Activated naive CD8-positive, alpha-beta T cell treated with anti-CD3 and anti-CD28 coated beads, Interleukin-2, amount 50 U/mL, for 24 hours (primary cell): ENCODE results near the gene DUSP15.
A peak's percentile ranks its signal among the peaks of the same experiment; 100 is the strongest.

Source experiments
- ATAC-seq: fragments of 150-1000 bp; cut with Tn5 transposase; one replicate; pipeline ENCODE4 v1.10.0; 2021
- DNase-seq: peaks from one replicate; pipeline ENCODE4 v3.0.0; 2021
- H3K27ac Mint-ChIP-seq: one replicate; pipeline ENCODE4 v1.8.0; 2021; ENCODE audit warnings: mild to moderate bottlenecking, mixed read lengths
- H3K27me3 Mint-ChIP-seq: one replicate; pipeline ENCODE4 v1.8.0; 2021; ENCODE audit warnings: mixed read lengths
- H3K36me3 Mint-ChIP-seq: one replicate; pipeline ENCODE4 v1.8.0; 2021; ENCODE audit warnings: low read depth, mixed read lengths
- H3K4me1 Mint-ChIP-seq: one replicate; pipeline ENCODE4 v1.8.0; 2021; ENCODE audit warnings: mixed read lengths
- H3K4me3 Mint-ChIP-seq: one replicate; pipeline ENCODE4 v1.8.0; 2021; ENCODE audit warnings: mild to moderate bottlenecking, moderate library complexity, mixed read lengths
- H3K9me3 Mint-ChIP-seq: one replicate; pipeline ENCODE4 v1.8.0; 2021; ENCODE audit warnings: mixed read lengths

The DUSP15 gene

DNA sequence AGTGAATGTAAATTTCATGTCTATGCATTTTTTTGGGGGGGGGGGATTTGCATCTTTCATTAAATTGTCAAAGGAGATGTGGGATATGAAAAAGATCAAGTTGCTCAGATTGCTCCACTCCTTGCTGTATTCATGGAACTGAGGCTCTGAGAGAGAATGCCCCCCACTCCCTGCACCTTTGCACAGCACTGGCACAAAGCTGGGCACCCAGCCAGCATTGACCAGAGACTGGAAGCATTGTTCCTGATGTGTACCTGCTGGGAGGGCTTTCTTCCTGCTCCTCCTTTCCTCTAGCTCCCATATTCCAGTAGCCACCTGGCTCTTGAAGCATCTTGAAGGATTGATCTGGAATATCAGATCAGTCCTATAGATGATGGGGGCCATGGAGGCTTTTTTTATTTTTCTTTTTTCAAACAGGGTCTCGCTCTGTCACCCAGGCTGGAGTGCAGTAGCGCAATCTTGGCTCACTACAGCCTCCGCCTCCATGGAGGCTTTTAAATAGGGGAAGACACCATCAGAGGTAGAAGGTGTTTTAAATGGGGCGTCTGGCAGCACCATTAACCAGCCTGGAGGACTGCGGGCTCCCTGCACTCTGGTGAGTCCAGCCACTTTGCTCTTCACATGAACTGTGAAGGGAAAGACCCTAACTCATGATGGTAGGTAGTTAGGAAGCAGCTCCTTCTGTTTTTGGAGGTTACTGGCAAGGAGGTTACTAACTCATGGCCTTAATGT lies 10.9 kb downstream of the DUSP15 start:
- peaks cover 8% of the 10 kb centered on the region for H3K4me1 Mint-ChIP-seq

DNA sequence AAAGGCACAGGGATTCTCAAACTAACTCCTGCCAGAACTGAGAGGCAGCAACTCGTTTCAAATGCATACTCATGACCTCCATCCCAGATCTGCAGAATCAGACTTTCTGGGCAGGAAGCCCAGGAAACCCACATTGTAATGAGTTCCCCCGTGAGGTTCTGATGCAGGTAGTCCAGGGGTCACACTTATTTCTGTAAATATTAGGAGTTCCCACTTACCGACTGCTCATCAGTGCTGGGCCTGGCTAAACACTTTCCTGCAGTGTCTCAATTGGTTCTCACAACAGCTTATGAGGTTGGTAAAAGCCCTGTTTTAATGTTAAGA lies 11.6 kb downstream of the DUSP15 start:
- Mint-ChIP-seq H3K9me3 (no peaks in the 10 kb centered on the region), H3K27ac (no peak overlapping the region), H3K4me3 (no peak overlapping the region), H3K4me1 (peaks cover 8% of the 10 kb centered on the region), H3K27me3 (peaks cover 20% of the 10 kb centered on the region), H3K36me3 (no peaks in the 10 kb centered on the region)
- DNase-seq (no peak), ATAC-seq (no peak)

More for the DNA sequence above, 10.9 kb downstream of the DUSP15 start:
- no peak for ATAC-seq
- Mint-ChIP-seq H3K36me3 (no peaks in the 10 kb centered on the region), H3K4me3 (no peak overlapping the region), H3K9me3 (no peaks in the 10 kb centered on the region), H3K27me3 (peaks cover 20% of the 10 kb centered on the region), H3K27ac (no peak overlapping the region)
- no peak for DNase-seq

DNA sequence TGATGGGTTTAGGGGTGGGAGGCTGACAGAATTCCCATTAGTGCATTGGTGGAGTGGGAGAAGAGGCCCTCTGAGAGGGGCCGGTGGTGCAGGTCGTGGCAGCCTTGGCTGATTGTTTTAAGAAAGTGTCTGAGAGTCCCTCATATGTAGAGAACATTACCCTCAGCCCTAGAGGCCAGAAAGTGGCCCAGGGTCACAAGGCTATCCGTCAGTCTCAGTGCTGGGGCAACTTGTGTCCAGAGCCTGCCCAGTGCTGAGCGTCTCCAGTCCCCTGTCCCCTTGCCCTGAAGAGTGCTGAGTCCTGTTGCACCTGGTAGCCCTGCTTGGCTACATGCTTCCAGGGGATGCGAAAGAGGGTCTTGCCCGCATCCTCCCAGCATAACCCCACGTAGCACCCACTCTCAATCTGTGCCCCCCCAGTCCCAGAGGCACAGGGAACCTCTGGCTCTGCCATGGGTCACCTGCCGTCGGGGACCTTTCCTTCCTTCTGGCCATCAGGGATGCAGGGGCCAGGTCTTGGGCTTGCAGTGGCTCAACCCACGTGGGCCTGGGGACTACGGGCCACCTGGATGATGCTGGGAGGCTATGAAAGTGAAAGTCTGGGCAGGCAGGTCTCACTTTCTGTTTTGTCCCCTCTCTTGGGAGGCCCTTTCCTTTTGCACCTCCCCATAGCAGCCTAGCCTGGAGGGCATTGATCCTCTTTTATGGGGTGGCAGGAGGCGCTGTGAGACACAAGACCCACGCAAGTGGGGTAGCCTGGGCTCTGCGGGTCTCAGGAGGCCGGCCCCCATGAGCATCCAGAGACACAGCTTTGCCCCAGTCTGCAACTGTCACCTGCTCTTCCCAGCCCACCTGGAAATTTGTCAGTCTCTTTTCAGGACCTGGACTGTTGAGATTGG lies 12.2 kb downstream of the DUSP15 start:
- ATAC-seq (peak; percentile 22), DNase-seq (no peak)
- Mint-ChIP-seq H3K27me3 (peaks cover 20% of the 10 kb centered on the region), H3K4me3 (no peak overlapping the region), H3K36me3 (no peaks in the 10 kb centered on the region), H3K4me1 (peaks cover 8% of the 10 kb centered on the region), H3K27ac (no peak overlapping the region), H3K9me3 (no peaks in the 10 kb centered on the region)

DNA sequence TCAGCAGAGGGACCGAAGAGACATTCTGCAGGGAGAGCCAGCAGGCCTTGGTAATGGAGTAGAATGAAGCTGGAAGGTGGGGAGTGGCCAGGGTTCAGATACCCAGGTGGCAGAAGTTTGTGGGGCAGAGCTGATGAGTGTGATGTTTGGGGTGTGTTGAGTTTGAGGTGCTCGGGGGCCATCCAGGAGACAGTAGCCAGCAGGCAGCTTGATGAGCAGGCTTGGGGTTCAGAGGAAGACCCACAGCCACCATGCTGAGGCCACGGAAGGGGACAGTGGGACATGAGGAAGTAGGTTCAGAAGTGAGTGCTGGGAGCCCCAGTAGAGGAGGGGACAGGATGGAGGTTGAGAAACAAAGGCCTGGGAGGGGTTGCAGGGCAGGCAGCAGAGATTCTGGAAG lies 13.8 kb downstream of the DUSP15 start:
- Mint-ChIP-seq H3K4me1 (peaks cover 3% of the 10 kb centered on the region), H3K27ac (no peak overlapping the region), H3K36me3 (no peaks in the 10 kb centered on the region), H3K27me3 (peaks cover 19% of the 10 kb centered on the region), H3K9me3 (no peaks in the 10 kb centered on the region), H3K4me3 (no peak overlapping the region)
- no peak for DNase-seq
- no peak for ATAC-seq

DNA sequence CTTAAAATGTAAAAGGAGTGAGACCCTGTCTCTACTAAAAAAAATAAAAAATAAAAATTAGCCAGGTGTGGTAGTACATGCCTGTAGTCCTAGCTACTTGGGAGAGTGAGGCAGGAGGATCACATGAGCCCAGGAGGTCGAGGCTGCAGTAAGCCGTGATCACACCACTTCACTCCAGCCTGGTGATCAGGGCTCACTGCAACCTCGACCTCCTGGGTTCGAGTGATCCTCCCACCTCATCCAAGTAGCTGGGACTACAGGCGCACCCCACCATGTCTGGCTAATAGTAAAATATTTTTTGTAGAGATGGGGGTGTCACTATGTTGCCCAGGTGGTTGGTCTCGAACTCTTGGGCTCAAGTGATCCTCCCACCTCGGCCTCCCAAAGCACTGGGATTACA lies 16.8 kb downstream of the DUSP15 start:
- Mint-ChIP-seq H3K27ac (no peak overlapping the region), H3K27me3 (peaks cover 27% of the 10 kb centered on the region), H3K9me3 (no peaks in the 10 kb centered on the region), H3K4me3 (no peak overlapping the region), H3K4me1 (no peaks in the 10 kb centered on the region), H3K36me3 (no peaks in the 10 kb centered on the region)
- ATAC-seq (no peak), DNase-seq (no peak)

DNA sequence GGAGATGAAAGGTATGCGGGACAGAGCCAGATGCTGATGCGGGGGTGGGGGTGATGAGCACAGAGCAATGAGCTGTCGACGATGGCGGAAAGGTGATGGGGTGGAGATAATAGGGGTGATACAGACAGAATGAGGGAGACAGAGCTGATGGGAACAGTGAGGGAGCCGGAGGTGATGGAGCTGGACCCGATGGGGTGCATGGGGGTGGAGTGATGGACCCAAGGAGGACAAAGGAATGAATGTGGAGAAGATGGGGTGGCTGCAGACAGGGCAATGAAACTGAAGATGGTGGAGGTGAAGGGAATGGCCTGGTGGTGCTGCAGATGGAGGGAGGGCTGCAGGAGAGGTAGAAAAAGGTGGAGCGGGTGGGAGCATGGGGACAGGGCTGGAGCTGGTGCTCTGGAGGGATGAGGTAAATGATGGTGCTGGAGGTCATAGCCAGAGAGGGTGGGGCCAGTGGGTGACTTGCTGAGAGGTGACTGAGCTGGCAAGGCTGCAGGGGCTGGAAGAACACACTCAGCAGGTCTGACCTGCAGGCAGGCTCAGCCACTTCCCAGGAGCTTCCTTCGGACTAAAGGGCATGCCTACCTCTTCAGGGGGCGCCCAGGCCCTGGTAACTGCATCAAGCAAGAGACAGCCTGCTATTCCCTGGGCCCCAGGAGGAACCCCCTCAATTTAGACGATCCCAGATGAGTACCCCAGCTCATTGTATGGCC lies 18.9 kb downstream of the DUSP15 start:
- Mint-ChIP-seq H3K4me3 (no peak overlapping the region), H3K9me3 (no peaks in the 10 kb centered on the region), H3K27me3 (peaks cover 23% of the 10 kb centered on the region), H3K36me3 (no peaks in the 10 kb centered on the region), H3K4me1 (no peaks in the 10 kb centered on the region), H3K27ac (no peak overlapping the region)
- ATAC-seq (no peak), DNase-seq (no peak)

DNA sequence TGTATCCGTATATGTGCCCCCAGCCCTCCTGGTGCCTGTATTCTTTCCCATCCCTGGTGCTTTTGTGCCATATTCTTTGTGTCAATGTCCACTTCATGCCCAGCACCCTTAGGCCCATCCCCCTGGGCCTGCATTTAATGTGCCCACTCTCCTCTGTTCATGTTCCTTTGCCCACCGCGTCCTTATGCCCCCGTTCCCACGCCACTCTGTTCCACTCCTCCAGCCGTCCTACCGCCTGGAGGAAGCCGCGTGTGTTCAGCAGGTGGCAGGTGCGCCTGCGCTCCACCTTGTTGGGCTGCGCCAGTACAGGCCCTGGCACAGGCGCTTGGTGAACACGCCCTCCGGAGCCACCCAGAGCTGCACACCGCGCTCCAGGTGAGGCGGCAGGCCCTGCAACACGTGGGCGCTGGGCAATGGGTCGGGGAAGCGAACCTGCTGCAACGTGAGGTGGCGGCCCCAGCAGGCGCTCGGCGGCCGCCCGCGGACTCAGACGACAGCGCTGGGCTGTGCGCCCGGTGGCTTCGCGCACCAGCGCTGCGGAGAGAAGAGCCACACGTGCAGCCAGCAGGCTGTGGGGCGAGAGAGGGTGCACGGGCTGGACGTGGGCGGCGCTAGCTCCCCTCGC lies 20.9 kb downstream of the DUSP15 start:
- Mint-ChIP-seq H3K36me3 (no peaks in the 10 kb centered on the region), H3K4me3 (no peak overlapping the region), H3K27me3 (peaks cover 23% of the 10 kb centered on the region), H3K9me3 (no peaks in the 10 kb centered on the region), H3K27ac (no peak overlapping the region), H3K4me1 (no peaks in the 10 kb centered on the region)
- DNase-seq (no peak), ATAC-seq (no peak)

DNA sequence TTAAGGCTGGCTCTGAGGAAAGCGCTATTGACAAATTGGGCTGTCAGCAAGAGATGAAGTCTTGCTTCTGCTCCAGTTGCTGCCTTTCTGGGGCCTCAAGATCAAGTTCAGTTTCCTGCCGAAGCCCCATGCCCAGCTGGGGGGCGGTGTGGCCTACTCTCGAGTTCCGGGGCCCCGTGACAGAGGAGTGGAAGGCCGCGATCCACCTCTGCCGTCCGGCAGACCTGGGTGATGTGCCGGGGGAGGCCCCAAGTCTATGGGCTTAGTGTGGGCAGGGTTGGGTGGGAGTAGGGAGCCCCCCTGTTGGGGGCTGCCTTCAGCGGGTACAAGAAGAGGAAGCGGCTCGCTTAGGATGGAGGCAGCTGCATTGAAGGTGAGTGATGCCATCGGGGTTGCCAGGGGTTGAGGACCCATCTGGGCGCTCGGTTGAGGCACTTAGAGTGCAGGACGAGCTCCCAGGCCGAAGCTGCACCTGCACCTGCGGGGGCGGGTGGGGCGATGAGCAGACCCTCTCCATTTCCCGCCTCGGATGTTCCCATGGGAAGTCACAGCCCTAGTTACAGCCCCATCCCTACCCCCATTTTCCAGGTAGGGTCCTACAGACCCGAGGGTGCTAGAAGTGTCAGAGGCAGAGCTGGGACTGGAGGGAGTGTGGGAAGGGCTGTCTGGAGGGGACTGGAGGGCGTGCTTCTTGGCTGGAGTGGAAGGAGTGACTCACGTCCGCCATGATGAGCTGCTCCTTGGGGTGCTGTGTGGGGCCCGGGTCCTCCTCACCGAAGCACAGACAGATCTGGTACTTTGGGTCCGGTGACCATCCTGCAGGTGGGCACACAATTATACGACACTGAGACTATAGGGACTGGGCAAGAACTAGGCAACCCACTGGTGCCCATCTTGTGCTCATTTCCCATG lies 22.0 kb downstream of the DUSP15 start:
- no peak for DNase-seq
- Mint-ChIP-seq H3K4me1 (no peaks in the 10 kb centered on the region), H3K27ac (no peak overlapping the region), H3K4me3 (no peak overlapping the region), H3K27me3 (peaks cover 23% of the 10 kb centered on the region), H3K36me3 (no peaks in the 10 kb centered on the region), H3K9me3 (no peaks in the 10 kb centered on the region)
- ATAC-seq = no peak

DNA sequence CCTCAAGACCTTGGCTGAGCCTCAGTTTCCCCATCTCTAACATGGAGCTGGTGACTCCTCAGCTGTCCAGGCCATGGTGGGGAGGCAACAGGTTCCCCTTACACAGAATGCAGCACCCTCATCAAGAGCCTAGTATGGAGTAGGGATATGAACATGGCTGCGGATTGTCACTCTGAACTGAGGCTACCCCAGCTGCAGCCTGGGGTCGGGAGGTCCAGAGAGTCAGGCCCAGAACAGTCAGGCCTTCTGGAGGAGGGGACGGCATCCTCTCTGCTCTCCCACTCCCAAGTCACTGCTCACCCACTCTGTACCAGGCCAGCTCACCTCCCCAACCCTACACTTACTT lies 23.6 kb downstream of the DUSP15 start:
- no peaks in the 10 kb centered on the region for H3K9me3 Mint-ChIP-seq
- no peaks in the 10 kb centered on the region for H3K36me3 Mint-ChIP-seq
- DNase-seq (no peak), ATAC-seq (no peak)
- no peaks in the 10 kb centered on the region for H3K4me1 Mint-ChIP-seq
- H3K27me3 Mint-ChIP-seq = peaks cover 20% of the 10 kb centered on the region
- H3K4me3 Mint-ChIP-seq = no peak overlapping the region
- no peak overlapping the region for H3K27ac Mint-ChIP-seq

DNA sequence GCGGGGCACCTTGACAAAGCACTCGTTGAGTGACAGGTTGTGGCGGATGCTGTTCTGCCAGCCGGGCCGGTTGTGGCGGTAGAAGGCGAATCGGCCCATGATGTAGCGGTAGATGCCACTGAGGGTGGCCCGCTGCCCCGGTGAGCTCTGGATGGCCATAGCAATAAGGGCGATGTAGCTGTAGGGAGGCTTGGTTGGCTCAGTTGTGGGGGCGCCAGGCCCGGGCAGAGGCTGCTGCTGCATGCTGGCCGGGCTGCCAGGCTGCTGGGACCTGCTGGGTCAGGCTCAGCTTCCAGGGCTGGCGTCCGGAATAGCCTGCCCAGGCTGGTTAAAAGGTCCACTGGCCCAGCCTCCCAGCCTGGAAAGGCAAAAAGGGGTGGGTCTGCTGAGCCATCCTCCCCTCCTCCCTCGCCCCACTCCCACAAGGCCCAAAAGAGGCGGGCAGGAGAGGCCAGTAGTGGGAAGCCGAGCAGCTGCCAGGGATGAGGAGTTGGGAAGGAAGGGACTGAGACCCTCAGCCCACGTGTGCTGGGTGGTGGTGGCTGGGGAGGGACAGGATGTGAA lies 24.9 kb downstream of the DUSP15 start, which contains the start of gene FOXS1:
FOXS1 (minus strand) TSS at position 305 of the 564 bp plus-strand sequence; CDS start at position 243, 62 bp downstream.
- DNase-seq (no peak), ATAC-seq (no peak)
- no peak within 1 kb of the TSS for H3K4me3 Mint-ChIP-seq
- no peaks in the 10 kb centered on the region for H3K9me3 Mint-ChIP-seq
- no peaks in the 10 kb centered on the region for H3K4me1 Mint-ChIP-seq
- H3K27ac Mint-ChIP-seq = no peak within 1 kb of the TSS
- H3K36me3 Mint-ChIP-seq = no peaks in the 10 kb centered on the region
- peaks cover 12% of the 10 kb centered on the region for H3K27me3 Mint-ChIP-seq

DNA sequence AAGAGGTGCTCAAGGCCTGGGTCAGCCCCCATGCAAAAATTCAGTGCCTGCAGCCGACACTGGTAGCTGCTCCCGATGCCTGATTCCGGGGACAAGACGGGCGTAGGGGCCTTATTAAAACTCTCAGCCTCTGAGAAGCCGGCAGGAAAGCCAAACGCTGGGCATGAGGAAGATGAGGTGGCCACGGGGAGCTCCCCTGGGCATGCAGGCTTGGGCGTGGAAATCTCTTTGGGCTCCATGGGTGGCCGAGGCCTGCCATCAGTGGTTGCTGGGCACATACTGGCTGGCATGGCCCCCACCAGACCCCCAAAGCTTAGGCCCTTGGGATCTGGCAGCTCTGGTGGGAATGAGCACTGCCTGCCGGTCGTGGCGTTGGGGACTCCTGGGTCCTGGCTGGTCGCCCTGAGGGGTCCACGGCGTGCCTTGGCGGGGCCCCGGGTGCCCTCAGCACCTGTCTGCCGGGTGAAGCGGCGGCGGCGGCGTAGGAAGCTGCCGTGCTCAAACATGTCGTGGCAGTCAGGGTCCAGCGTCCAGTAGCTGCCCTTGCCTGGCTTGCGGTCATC lies 25.5 kb downstream of the DUSP15 start:
- no peaks in the 10 kb centered on the region for H3K36me3 Mint-ChIP-seq
- no peaks in the 10 kb centered on the region for H3K4me1 Mint-ChIP-seq
- H3K9me3 Mint-ChIP-seq = no peaks in the 10 kb centered on the region
- H3K4me3 Mint-ChIP-seq = no peak overlapping the region
- ATAC-seq (no peak), DNase-seq (no peak)
- H3K27ac Mint-ChIP-seq = no peak overlapping the region
- H3K27me3 Mint-ChIP-seq = peaks cover 6% of the 10 kb centered on the region

DNA sequence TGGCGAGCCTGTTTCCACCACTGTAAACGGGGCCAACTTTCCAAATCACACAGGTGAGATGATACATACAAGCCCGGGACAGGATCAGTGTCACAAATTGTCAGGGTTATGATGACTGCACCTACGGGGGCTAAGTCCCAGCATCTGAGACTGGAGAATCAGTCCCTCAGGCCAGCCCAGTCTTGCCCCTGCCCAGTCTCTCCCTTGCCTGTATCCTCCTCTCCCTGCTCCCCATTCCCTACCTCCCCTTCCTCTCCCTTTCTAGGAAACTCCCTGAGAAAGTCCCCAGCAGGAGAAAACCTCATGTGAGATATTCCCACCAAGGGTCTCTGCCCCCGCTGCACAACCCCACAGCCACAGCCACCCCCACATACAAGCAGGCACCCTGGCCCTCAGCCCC lies 26.4 kb downstream of the DUSP15 start:
- Mint-ChIP-seq H3K36me3 (no peaks in the 10 kb centered on the region), H3K4me1 (no peaks in the 10 kb centered on the region), H3K4me3 (no peak overlapping the region), H3K27me3 (peaks cover 2% of the 10 kb centered on the region), H3K27ac (no peak overlapping the region), H3K9me3 (no peaks in the 10 kb centered on the region)
- no peak for ATAC-seq
- no peak for DNase-seq

DNA sequence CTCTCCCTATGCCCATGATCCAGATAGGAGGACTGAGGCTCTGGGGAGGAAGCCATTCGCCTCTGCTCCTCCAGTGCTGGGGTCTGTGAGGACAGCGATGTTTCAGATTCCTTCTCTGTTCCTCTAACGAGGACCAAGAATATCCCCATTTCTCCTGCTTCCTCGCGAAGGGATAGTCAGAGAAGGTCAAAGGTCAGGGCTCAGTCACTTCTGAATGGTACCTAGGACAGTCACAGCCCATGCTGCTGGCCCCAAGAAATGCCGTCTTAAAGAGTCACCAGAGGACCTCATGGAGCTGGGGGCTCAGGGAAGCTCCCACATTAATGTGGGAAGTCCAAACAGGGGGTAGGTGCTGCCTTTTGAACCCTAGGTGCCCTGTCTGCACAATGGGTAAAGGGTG lies 27.0 kb downstream of the DUSP15 start:
- peaks cover 1% of the 10 kb centered on the region for H3K27me3 Mint-ChIP-seq
- H3K9me3 Mint-ChIP-seq = no peaks in the 10 kb centered on the region
- no peak overlapping the region for H3K4me3 Mint-ChIP-seq
- DNase-seq (no peak), ATAC-seq (no peak)
- H3K27ac Mint-ChIP-seq = no peak overlapping the region
- no peaks in the 10 kb centered on the region for H3K36me3 Mint-ChIP-seq
- H3K4me1 Mint-ChIP-seq = no peaks in the 10 kb centered on the region
